Measurements from ENCODE around the gene RSBN1.

DNA sequence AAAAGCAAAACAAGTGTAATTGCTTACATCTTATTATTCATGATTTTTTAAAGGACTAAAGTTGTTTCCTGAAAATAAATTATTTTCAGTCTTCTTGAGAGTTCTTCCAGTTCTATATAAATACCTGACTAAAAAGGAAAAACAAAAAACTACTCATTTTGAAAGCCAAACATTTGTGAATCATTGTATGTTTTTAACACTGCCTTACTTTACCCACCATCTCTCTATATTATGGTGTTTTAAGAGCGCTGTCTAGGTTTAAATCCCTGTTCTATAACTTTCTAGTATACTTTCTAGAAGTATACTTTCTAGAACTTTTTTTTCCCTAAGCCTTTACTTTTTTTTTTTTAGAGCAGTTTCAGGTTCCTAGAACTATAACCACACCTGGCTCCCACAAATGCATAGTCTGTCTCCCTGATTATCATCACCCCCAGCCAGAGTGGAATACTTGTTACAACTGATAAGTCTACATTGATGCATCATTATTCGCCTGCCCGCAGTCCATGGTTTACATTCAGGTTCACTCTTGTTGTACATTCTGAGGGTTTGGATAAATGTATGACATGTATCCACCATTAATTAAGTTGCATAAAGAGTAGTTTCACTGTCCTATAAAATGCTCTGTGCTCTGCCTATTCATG lies 9.8 kb downstream of the RSBN1 start:
- no peak for TF ChIP-seq CTCF (IDR thresholded peaks at IDR 0.05)
- no peak for TF ChIP-seq POLR2A (IDR thresholded peaks at IDR 0.05)
